GM12878 (cell line): Measurements from ENCODE around the gene APOA4.

ENCODE experiments used
- ATF7 ChIP-seq: fragments of 450-650 bp; IDR thresholded peaks from 2 replicates; pipeline ENCODE4 v1.6.1; 2016; ENCODE audit warnings: low read depth, mild to moderate bottlenecking
- CBX3 ChIP-seq: fragments of 200-600 bp; sonication (generic); IDR thresholded peaks from 2 replicates; pipeline ENCODE4 v1.6.1; 2016; ENCODE audit warnings: low read depth, borderline replicate concordance
- CTCF ChIP-seq, 3 experiments: IDR thresholded peaks in 2 of 3; conservative IDR thresholded peaks in 1 of 3; 2 replicates each; pipeline ENCODE4 v1.5.1; 2011; ENCODE audit warnings: low read depth in 3 of 3, low read length in 3 of 3, mild to moderate bottlenecking in 3 of 3, control low read depth in 2 of 3, moderate library complexity in 2 of 3, inconsistent platforms in 1 of 3, mixed read lengths in 1 of 3; ENCODE audit not compliant: control insufficient read depth in 2 of 3, insufficient read depth in 1 of 3; ENCODE audit errors: extremely low read depth in 1 of 3
- EZH2 ChIP-seq: IDR thresholded peaks from 2 replicates; pipeline ENCODE4 v1.6.1; 2012; ENCODE audit warnings: low read depth, mild to moderate bottlenecking, control low read depth, inconsistent platforms, low read length, borderline replicate concordance; ENCODE audit not compliant: control insufficient read depth
- IRF3 ChIP-seq: fragments of 450-650 bp; IDR thresholded peaks from 2 replicates; pipeline ENCODE4 v1.6.1; 2014; ENCODE audit warnings: mild to moderate bottlenecking
- IRF5 ChIP-seq: fragments of 450-650 bp; IDR thresholded peaks from 2 replicates; pipeline ENCODE4 v1.6.1; 2017; ENCODE audit warnings: borderline replicate concordance
- POLR2A ChIP-seq: IDR thresholded peaks from 2 replicates; pipeline ENCODE4 v1.6.1; 2011; ENCODE audit warnings: low read depth, mild to moderate bottlenecking, low read length
- POLR2AphosphoS5 ChIP-seq: IDR thresholded peaks from 2 replicates; pipeline ENCODE4 v1.6.1; 2011; ENCODE audit warnings: mild to moderate bottlenecking, low read length, inconsistent platforms
- RB1 ChIP-seq: fragments of 450-650 bp; formaldehyde crosslinking; IDR thresholded peaks from 2 replicates; pipeline ENCODE4 v1.6.1; 2017; ENCODE audit warnings: mild to moderate bottlenecking, borderline replicate concordance
- SIN3A ChIP-seq: IDR thresholded peaks from 2 replicates; pipeline ENCODE4 v1.6.1; 2012; ENCODE audit warnings: low read depth, low read length, improper control_type of control experiment
- SMAD5 ChIP-seq: IDR thresholded peaks from 2 replicates; pipeline ENCODE4 v1.6.1; 2016; ENCODE audit warnings: antibody characterized with exemption, low read depth
- SMC3 ChIP-seq: IDR thresholded peaks from 2 replicates; pipeline ENCODE4 v1.6.1; 2011; ENCODE audit warnings: low read length, improper control_type of control experiment, borderline replicate concordance
- USF1 ChIP-seq: IDR thresholded peaks from 2 replicates; pipeline ENCODE4 v1.6.1; 2011; ENCODE audit warnings: borderline replicate concordance, low read depth, mild to moderate bottlenecking, moderate library complexity, mixed read lengths, low read length; ENCODE audit not compliant: insufficient read depth; ENCODE audit errors: extremely low read length

- TF ChIP-seq POLR2A (no peak), SIN3A (no peak), CTCF (IDR thresholded peaks at IDR 0.05 in 2 of 3, conservative IDR thresholded peaks at IDR 0.05 in 1 of 3; ENCODE audit: control insufficient read depth in 2 of 3, extremely low read depth in 1 of 3, insufficient read depth in 1 of 3, low read depth in 3 of 3, low read length in 3 of 3) (no peak), USF1 (no peak), IRF5 (no peak), EZH2 (no peak), CBX3 (no peak), RB1 (no peak), SMAD5 (no peak), ATF7 (no peak), POLR2AphosphoS5 (no peak), SMC3 (no peak), IRF3 (no peak)
These were observed 37.2 kb upstream of the APOA4 start for GRCh38 chr11:116860303-116860702.
